Neural progenitor cell (in vitro differentiated cells): ENCODE measurements around the gene PPIL6.

Experiments
- CTCF ChIP-seq: fragments of 200-600 bp; sonication (generic); IDR thresholded peaks from 2 replicates; pipeline ENCODE4 v1.5.1; 2017; ENCODE audit warnings: antibody characterized with exemption, mild to moderate bottlenecking
- EZH2phosphoT487 ChIP-seq: fragments of 200-600 bp; sonication (generic); IDR thresholded peaks from 2 replicates; pipeline ENCODE4 v1.6.1; 2017; ENCODE audit warnings: antibody characterized with exemption

GRCh38 chr6:109362102-109362884 lies 78.1 kb downstream of the PPIL6 start:
- TF ChIP-seq CTCF (no peak), EZH2phosphoT487 (no peak)
